HG03135 (cell line): ENCODE measurements around the gene PRSS53.
A peak's percentile ranks its signal among the peaks of the same experiment; 100 is the strongest.

Source experiments
- ATAC-seq: cut with Tn5 transposase; IDR thresholded peaks from one replicate; pipeline ENCODE4 v1.9.1; 2021; ENCODE audit warnings: mild to moderate bottlenecking, moderate library complexity; ENCODE audit not compliant: unreplicated experiment

The PRSS53 gene

GRCh38 chr16:31080035-31080629, 8.6 kb downstream of the PRSS53 start:
- no peak for ATAC-seq

GRCh38 chr16:31079342-31079944, 9.3 kb downstream of the PRSS53 start:
- ATAC-seq: no peak

GRCh38 chr16:31078597-31079341, 10.0 kb downstream of the PRSS53 start:
- no peak for ATAC-seq

- no peak for ATAC-seq
Observed at GRCh38 chr16:31077592-31078396, 10.9 kb downstream of the PRSS53 start.

GRCh38 chr16:31077024-31077423, 11.7 kb downstream of the PRSS53 start:
- ATAC-seq: no peak

GRCh38 chr16:31076319-31076718, 12.4 kb downstream of the PRSS53 start:
- no peak for ATAC-seq

GRCh38 chr16:31074814-31075183, 13.9 kb downstream of the PRSS53 start:
- no peak for ATAC-seq

- peak; percentile 68 for ATAC-seq
Observed at GRCh38 chr16:31073970-31074813, 14.6 kb downstream of the PRSS53 start, which contains the start of the genes ZNF646 and ZNF668. TSS of gene ZNF646 (plus strand) at chr16:31074422. CDS start at chr16:31076325, 1,903 bp downstream. TSS of gene ZNF668 (minus strand) at chr16:31074240. CDS start at chr16:31064459, 9,781 bp downstream.

GRCh38 chr16:31073142-31073969, 15.4 kb downstream of the PRSS53 start:
- ATAC-seq: peak; percentile 49

GRCh38 chr16:31072540-31073141, 16.1 kb downstream of the PRSS53 start:
- ATAC-seq: peak; percentile 0

- no peak for ATAC-seq
Observed at GRCh38 chr16:31071861-31072260, 16.9 kb downstream of the PRSS53 start.

- ATAC-seq: no peak
Observed at GRCh38 chr16:31067342-31067741, 21.4 kb downstream of the PRSS53 start.

- ATAC-seq: no peak
Observed at GRCh38 chr16:31064882-31065461, 23.8 kb downstream of the PRSS53 start.

- no peak for ATAC-seq
Observed at GRCh38 chr16:31063843-31064611, 24.7 kb downstream of the PRSS53 start.

GRCh38 chr16:31063495-31063842, 25.3 kb downstream of the PRSS53 start:
- ATAC-seq: no peak

- no peak for ATAC-seq
Observed at GRCh38 chr16:31061813-31062440, 26.8 kb downstream of the PRSS53 start.

GRCh38 chr16:31061126-31061812, 27.5 kb downstream of the PRSS53 start:
- no peak for ATAC-seq
